PC-3 (cell line): ENCODE data around the gene ELAC2.

Experiments used
- EZH2 ChIP-seq: fragments of 300-600 bp; sonication (generic); IDR thresholded peaks from one replicate; pipeline ENCODE4 v1.6.1; 2017; ENCODE audit warnings: antibody characterized with exemption, mild to moderate bottlenecking, low read length; ENCODE audit not compliant: unreplicated experiment
- EZH2phosphoT487 ChIP-seq: fragments of 300-600 bp; sonication (generic); IDR thresholded peaks from 2 replicates; pipeline ENCODE4 v1.6.1; 2018; ENCODE audit warnings: mild to moderate bottlenecking, antibody characterized with exemption, low read length, borderline replicate concordance
- TF ChIP-seq, protein P1 (sequence below): fragments of 300-600 bp; sonication (generic); conservative IDR thresholded peaks from 2 replicates; pipeline ENCODE4 v1.5.1; 2017; ENCODE audit warnings: antibody characterized with exemption, low read depth, mild to moderate bottlenecking, low read length

DNA sequence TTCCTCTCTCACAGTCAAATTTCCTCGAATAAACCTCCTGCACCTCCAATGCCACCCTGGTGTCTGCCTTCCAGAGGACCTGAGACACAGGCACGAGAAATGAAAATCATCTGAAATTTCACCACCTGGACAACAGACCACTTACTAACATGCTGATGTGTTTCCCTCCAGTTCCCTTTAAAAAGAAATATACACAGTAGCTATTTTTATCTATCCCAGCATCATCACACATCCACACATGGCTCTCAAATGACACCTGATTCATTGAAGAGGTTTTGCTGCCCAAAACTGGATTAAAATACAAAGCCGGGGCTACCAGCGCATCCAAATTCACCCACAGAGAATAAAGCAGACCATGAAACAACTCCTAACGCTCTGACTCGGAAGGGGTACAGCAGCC is 13.9 kb downstream of the ELAC2 start:
- TF ChIP-seq EZH2 (no peak), EZH2phosphoT487 (no peak)
- TF ChIP-seq, protein P1, sequence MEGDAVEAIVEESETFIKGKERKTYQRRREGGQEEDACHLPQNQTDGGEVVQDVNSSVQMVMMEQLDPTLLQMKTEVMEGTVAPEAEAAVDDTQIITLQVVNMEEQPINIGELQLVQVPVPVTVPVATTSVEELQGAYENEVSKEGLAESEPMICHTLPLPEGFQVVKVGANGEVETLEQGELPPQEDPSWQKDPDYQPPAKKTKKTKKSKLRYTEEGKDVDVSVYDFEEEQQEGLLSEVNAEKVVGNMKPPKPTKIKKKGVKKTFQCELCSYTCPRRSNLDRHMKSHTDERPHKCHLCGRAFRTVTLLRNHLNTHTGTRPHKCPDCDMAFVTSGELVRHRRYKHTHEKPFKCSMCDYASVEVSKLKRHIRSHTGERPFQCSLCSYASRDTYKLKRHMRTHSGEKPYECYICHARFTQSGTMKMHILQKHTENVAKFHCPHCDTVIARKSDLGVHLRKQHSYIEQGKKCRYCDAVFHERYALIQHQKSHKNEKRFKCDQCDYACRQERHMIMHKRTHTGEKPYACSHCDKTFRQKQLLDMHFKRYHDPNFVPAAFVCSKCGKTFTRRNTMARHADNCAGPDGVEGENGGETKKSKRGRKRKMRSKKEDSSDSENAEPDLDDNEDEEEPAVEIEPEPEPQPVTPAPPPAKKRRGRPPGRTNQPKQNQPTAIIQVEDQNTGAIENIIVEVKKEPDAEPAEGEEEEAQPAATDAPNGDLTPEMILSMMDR, result no peak
